Erythroblast (primary cell): ENCODE data around the gene WSB2.

Source experiments
- DNase-seq, 2 experiments: peaks; one replicate each; lab custom pipeline; 2025; lab: John Stamatoyannopoulos, UW
- GATA1 ChIP-seq: IDR thresholded peaks from 2 replicates; pipeline ENCODE4 v1.6.1; 2011; ENCODE audit warnings: low read depth, mild to moderate bottlenecking, control low read depth, low read length, moderate library complexity
- POLR2A ChIP-seq: IDR thresholded peaks from 2 replicates; pipeline ENCODE4 v1.6.1; 2011; ENCODE audit warnings: mild to moderate bottlenecking, low read length

The WSB2 gene

GRCh38 chr12:118061011-118061872 is at the start of gene WSB2:
TSS of gene WSB2 (minus strand) at chr12:118061179. CDS start at chr12:118061048, 131 bp downstream.
- TF ChIP-seq GATA1 (no peak), POLR2A (peak; percentile 10)
- peak; percentile 78 to 84 for DNase-seq

GRCh38 chr12:118109088-118109487 is 48.1 kb upstream of the WSB2 start:
- no peak for DNase-seq
- TF ChIP-seq GATA1: no peak
- no peak for TF ChIP-seq POLR2A

GRCh38 chr12:118107694-118108093 is 46.7 kb upstream of the WSB2 start:
- DNase-seq: no peak
- no peak for TF ChIP-seq POLR2A
- no peak for TF ChIP-seq GATA1

- DNase-seq: no peak
- TF ChIP-seq GATA1 (no peak), POLR2A (no peak)
These were observed 46.0 kb upstream of the WSB2 start for GRCh38 chr12:118107011-118107410.

- TF ChIP-seq POLR2A: no peak
- TF ChIP-seq GATA1: no peak
- peak; percentile 26 to 28 for DNase-seq
These were observed 42.8 kb upstream of the WSB2 start, which contains the start of gene VSIG10 for GRCh38 chr12:118103601-118104382. TSS of gene VSIG10 (minus strand) at chr12:118104011. CDS start at chr12:118103671, 340 bp downstream.

GRCh38 chr12:118103201-118103600 is 42.2 kb upstream of the WSB2 start:
- TF ChIP-seq POLR2A (no peak), GATA1 (no peak)
- no peak for DNase-seq

GRCh38 chr12:118102609-118103008 is 41.6 kb upstream of the WSB2 start:
- TF ChIP-seq POLR2A: no peak
- TF ChIP-seq GATA1: no peak

GRCh38 chr12:118102070-118102469 is 41.1 kb upstream of the WSB2 start:
- DNase-seq: no peak
- TF ChIP-seq POLR2A: no peak
- TF ChIP-seq GATA1: no peak

More at GRCh38 chr12:118102609-118103008, 41.6 kb upstream of the WSB2 start:
- no peak for DNase-seq

GRCh38 chr12:118101051-118101450 is 40.1 kb upstream of the WSB2 start:
- no peak for DNase-seq
- no peak for TF ChIP-seq POLR2A
- TF ChIP-seq GATA1: no peak

- no peak for DNase-seq
- TF ChIP-seq POLR2A: no peak
- no peak for TF ChIP-seq GATA1
These were observed 38.1 kb upstream of the WSB2 start for GRCh38 chr12:118098911-118099671.

GRCh38 chr12:118098401-118098800 is 37.4 kb upstream of the WSB2 start:
- DNase-seq: no peak
- TF ChIP-seq GATA1 (no peak), POLR2A (no peak)

GRCh38 chr12:118094039-118094438 is 33.1 kb upstream of the WSB2 start:
- no peak for DNase-seq
- TF ChIP-seq GATA1 (no peak), POLR2A (no peak)

GRCh38 chr12:118089782-118090181 is 28.8 kb upstream of the WSB2 start:
- no peak for TF ChIP-seq GATA1
- no peak for TF ChIP-seq POLR2A
- DNase-seq: no peak
